ENCODE measurements around the gene ALX4. TPM values are rescaled to one million over a fixed set of nuclear protein-coding genes. Genes with fewer than 3 reads are reported as not detected.

The ALX4 gene
- total and polyA plus RNA-seq, 2 experiments from 2014 or later = not detected

DNA sequence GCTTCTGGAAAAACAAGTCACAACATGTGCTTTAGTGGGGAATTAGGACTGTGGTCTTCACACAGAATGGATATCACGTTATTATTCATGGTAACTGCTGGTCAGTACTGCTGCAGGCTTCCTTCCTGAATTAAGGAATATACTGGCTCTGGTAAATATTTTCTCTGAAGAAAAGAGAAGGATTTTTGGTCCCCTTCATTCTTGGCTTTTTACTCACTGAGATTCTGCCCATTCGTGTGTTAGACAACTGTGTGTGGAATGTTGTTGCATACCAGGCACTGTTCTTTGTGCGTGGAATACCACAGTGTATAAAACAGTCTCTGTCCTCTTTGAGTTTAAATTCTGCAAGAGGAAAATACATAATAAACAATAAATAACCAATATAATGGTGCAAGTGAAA, 80.3 kb downstream of the ALX4 start:
- Mint-ChIP-seq H3K4me3 (no peak overlapping the region), H3K4me1 (no peaks in the 10 kb centered on the region), H3K9me3 (no peaks in the 10 kb centered on the region), H3K36me3 (ENCODE audit: low read depth) (no peaks in the 10 kb centered on the region), H3K27me3 (ENCODE audit: insufficient read depth, low read depth, poor library complexity) (no peaks in the 10 kb centered on the region), H3K27ac (no peak overlapping the region)
- Histone ChIP-seq H4K20me1 (replicated peaks; ENCODE audit: insufficient read depth) (no peaks in the 10 kb centered on the region), H2AFZ (no peak overlapping the region), H3K27ac (ENCODE audit: low read depth) (no peak overlapping the region), H3K4me3 (no peak overlapping the region), H3K4me2 (no peak overlapping the region), H3K27me3 (ENCODE audit: insufficient read depth) (no peaks in the 10 kb centered on the region), H3K79me2 (replicated peaks; ENCODE audit: insufficient read depth) (no peaks in the 10 kb centered on the region), H3K9me2 (ENCODE audit: insufficient read depth) (no peaks in the 10 kb centered on the region; the same call in 1 of the 2 replicates), H3K36me3 (ENCODE audit: insufficient read depth) (no peaks in the 10 kb centered on the region), H3F3A (replicated peaks; ENCODE audit: low read depth) (no peaks in the 10 kb centered on the region), H3K4me1 (ENCODE audit: insufficient read depth) (no peaks in the 10 kb centered on the region)
- no peak for ATAC-seq
- TF ChIP-seq JUNB (IDR thresholded peaks at IDR 0.05; ENCODE audit: unreplicated experiment) (no peak), ZNF114 (CRISPR knock-in tag; IDR thresholded peaks at IDR 0.05) (no peak)
- DNase-seq (ENCODE audit: low spot score) = no peak

DNA sequence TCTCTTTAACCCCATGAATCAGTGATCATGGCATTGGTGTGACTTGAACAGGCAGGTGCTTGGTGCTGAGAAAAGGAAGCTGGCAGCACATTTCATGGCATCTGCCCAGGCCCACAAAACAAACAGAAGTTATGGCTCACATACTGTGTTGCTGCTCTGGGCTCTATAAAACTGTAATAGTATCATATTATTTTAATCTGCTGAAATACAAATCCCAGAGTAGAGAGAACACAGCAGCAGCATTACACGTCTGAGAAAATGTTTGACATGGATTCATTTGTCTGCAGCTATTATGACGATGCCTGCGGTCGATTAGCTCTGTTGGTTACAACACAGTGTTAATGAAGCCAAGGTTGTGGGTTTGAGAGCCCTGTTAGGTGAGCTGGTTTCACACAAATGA, 80.8 kb downstream of the ALX4 start:
- H3K4me1 Mint-ChIP-seq = no peaks in the 10 kb centered on the region
- Histone ChIP-seq H3K27me3 (ENCODE audit: insufficient read depth) (no peaks in the 10 kb centered on the region), H3K4me3 (no peak overlapping the region), H3K79me2 (replicated peaks; ENCODE audit: insufficient read depth) (no peaks in the 10 kb centered on the region), H3K36me3 (ENCODE audit: insufficient read depth) (no peaks in the 10 kb centered on the region), H4K20me1 (replicated peaks; ENCODE audit: insufficient read depth) (no peaks in the 10 kb centered on the region), H2AFZ (no peak overlapping the region), H3K4me2 (no peak overlapping the region), H3K4me1 (ENCODE audit: insufficient read depth) (no peaks in the 10 kb centered on the region), H3K27ac (ENCODE audit: low read depth) (no peak overlapping the region), H3K9me2 (ENCODE audit: insufficient read depth) (no peaks in the 10 kb centered on the region; the same call in 1 of the 2 replicates), H3F3A (replicated peaks; ENCODE audit: low read depth) (no peaks in the 10 kb centered on the region)
- no peaks in the 10 kb centered on the region for H3K36me3 Mint-ChIP-seq (ENCODE audit: low read depth)
- DNase-seq (ENCODE audit: low spot score) = no peak
- H3K4me3 Mint-ChIP-seq = no peak overlapping the region
- no peak for ATAC-seq
- H3K9me3 Mint-ChIP-seq = no peaks in the 10 kb centered on the region
- H3K27me3 Mint-ChIP-seq (ENCODE audit: insufficient read depth, low read depth, poor library complexity) = no peaks in the 10 kb centered on the region
- H3K27ac Mint-ChIP-seq = no peak overlapping the region
- TF ChIP-seq JUNB (IDR thresholded peaks at IDR 0.05; ENCODE audit: unreplicated experiment) (no peak), CREB1 (CRISPR knock-in tag; IDR thresholded peaks at IDR 0.05; ENCODE audit: low read depth) (no peak), ZNF331 (CRISPR knock-in tag; IDR thresholded peaks at IDR 0.05; ENCODE audit: low read depth) (no peak), POLR2AphosphoS5 (IDR thresholded peaks at IDR 0.05; ENCODE audit: low read depth) (no peak), STAT1 (IDR thresholded peaks at IDR 0.05; ENCODE audit: unreplicated experiment) (no peak), EZH2phosphoT487 (IDR thresholded peaks at IDR 0.05; ENCODE audit: unreplicated experiment) (no peak), EZH2 (IDR thresholded peaks at IDR 0.05; ENCODE audit: low read depth, unreplicated experiment) (no peak)
- TF ChIP-seq, protein P1, sequence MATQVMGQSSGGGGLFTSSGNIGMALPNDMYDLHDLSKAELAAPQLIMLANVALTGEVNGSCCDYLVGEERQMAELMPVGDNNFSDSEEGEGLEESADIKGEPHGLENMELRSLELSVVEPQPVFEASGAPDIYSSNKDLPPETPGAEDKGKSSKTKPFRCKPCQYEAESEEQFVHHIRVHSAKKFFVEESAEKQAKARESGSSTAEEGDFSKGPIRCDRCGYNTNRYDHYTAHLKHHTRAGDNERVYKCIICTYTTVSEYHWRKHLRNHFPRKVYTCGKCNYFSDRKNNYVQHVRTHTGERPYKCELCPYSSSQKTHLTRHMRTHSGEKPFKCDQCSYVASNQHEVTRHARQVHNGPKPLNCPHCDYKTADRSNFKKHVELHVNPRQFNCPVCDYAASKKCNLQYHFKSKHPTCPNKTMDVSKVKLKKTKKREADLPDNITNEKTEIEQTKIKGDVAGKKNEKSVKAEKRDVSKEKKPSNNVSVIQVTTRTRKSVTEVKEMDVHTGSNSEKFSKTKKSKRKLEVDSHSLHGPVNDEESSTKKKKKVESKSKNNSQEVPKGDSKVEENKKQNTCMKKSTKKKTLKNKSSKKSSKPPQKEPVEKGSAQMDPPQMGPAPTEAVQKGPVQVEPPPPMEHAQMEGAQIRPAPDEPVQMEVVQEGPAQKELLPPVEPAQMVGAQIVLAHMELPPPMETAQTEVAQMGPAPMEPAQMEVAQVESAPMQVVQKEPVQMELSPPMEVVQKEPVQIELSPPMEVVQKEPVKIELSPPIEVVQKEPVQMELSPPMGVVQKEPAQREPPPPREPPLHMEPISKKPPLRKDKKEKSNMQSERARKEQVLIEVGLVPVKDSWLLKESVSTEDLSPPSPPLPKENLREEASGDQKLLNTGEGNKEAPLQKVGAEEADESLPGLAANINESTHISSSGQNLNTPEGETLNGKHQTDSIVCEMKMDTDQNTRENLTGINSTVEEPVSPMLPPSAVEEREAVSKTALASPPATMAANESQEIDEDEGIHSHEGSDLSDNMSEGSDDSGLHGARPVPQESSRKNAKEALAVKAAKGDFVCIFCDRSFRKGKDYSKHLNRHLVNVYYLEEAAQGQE (IDR thresholded peaks at IDR 0.05; ENCODE audit: unreplicated experiment) = no peak
- TF ChIP-seq, protein P2, sequence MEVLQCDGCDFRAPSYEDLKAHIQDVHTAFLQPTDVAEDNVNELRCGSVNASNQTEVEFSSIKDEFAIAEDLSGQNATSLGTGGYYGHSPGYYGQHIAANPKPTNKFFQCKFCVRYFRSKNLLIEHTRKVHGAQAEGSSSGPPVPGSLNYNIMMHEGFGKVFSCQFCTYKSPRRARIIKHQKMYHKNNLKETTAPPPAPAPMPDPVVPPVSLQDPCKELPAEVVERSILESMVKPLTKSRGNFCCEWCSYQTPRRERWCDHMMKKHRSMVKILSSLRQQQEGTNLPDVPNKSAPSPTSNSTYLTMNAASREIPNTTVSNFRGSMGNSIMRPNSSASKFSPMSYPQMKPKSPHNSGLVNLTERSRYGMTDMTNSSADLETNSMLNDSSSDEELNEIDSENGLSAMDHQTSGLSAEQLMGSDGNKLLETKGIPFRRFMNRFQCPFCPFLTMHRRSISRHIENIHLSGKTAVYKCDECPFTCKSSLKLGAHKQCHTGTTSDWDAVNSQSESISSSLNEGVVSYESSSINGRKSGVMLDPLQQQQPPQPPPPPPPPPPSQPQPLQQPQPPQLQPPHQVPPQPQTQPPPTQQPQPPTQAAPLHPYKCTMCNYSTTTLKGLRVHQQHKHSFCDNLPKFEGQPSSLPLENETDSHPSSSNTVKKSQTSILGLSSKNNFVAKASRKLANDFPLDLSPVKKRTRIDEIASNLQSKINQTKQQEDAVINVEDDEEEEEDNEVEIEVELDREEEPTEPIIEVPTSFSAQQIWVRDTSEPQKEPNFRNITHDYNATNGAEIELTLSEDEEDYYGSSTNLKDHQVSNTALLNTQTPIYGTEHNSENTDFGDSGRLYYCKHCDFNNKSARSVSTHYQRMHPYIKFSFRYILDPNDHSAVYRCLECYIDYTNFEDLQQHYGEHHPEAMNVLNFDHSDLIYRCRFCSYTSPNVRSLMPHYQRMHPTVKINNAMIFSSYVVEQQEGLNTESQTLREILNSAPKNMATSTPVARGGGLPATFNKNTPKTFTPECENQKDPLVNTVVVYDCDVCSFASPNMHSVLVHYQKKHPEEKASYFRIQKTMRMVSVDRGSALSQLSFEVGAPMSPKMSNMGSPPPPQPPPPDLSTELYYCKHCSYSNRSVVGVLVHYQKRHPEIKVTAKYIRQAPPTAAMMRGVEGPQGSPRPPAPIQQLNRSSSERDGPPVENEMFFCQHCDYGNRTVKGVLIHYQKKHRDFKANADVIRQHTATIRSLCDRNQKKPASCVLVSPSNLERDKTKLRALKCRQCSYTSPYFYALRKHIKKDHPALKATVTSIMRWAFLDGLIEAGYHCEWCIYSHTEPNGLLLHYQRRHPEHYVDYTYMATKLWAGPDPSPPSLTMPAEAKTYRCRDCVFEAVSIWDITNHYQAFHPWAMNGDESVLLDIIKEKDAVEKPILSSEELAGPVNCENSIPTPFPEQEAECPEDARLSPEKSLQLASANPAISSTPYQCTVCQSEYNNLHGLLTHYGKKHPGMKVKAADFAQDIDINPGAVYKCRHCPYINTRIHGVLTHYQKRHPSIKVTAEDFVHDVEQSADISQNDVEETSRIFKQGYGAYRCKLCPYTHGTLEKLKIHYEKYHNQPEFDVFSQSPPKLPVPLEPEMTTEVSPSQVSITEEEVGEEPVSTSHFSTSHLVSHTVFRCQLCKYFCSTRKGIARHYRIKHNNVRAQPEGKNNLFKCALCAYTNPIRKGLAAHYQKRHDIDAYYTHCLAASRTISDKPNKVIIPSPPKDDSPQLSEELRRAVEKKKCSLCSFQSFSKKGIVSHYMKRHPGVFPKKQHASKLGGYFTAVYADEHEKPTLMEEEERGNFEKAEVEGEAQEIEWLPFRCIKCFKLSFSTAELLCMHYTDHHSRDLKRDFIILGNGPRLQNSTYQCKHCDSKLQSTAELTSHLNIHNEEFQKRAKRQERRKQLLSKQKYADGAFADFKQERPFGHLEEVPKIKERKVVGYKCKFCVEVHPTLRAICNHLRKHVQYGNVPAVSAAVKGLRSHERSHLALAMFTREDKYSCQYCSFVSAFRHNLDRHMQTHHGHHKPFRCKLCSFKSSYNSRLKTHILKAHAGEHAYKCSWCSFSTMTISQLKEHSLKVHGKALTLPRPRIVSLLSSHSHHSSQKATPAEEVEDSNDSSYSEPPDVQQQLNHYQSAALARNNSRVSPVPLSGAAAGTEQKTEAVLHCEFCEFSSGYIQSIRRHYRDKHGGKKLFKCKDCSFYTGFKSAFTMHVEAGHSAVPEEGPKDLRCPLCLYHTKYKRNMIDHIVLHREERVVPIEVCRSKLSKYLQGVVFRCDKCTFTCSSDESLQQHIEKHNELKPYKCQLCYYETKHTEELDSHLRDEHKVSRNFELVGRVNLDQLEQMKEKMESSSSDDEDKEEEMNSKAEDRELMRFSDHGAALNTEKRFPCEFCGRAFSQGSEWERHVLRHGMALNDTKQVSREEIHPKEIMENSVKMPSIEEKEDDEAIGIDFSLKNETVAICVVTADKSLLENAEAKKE (CRISPR knock-in tag; IDR thresholded peaks at IDR 0.05) = no peak
- TF ChIP-seq, protein P3, sequence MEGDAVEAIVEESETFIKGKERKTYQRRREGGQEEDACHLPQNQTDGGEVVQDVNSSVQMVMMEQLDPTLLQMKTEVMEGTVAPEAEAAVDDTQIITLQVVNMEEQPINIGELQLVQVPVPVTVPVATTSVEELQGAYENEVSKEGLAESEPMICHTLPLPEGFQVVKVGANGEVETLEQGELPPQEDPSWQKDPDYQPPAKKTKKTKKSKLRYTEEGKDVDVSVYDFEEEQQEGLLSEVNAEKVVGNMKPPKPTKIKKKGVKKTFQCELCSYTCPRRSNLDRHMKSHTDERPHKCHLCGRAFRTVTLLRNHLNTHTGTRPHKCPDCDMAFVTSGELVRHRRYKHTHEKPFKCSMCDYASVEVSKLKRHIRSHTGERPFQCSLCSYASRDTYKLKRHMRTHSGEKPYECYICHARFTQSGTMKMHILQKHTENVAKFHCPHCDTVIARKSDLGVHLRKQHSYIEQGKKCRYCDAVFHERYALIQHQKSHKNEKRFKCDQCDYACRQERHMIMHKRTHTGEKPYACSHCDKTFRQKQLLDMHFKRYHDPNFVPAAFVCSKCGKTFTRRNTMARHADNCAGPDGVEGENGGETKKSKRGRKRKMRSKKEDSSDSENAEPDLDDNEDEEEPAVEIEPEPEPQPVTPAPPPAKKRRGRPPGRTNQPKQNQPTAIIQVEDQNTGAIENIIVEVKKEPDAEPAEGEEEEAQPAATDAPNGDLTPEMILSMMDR (conservative IDR thresholded peaks at IDR 0.05; ENCODE audit: low read depth in 2 of 2) = no peak

All from GM23338 (cell line).